Lung microvascular endothelial cell (primary cell): Measurements from ENCODE around the gene PUS1. TPM values are rescaled to one million over a fixed set of nuclear protein-coding genes. Genes with fewer than 3 reads are reported as not detected.
A peak's percentile ranks its signal among the peaks of the same experiment; 100 is the strongest.
"Not testable (repeated sequence)": the region's sequence is repeated elsewhere in the genome, so short reads cannot be mapped to it uniquely, and the experiment has no call there.

Experiments used
- DNase-seq, 2 donors: peaks; one replicate each; pipeline versions ENCODE4 v3.0.0 to v3.0.0-alpha.2; 2010; ENCODE audit warnings: low read depth in 2 of 2
- total RNA-seq: library from RNA; depleted of rRNA; stranded (reverse); fragments of >200 nt; gene quantifications from 2 replicates; pipeline ENCODE4 v1.2.1, GENCODE V29; 2014

The PUS1 gene
- total RNA-seq, 1 donor from 2014 or later, result 7.5 TPM

DNA sequence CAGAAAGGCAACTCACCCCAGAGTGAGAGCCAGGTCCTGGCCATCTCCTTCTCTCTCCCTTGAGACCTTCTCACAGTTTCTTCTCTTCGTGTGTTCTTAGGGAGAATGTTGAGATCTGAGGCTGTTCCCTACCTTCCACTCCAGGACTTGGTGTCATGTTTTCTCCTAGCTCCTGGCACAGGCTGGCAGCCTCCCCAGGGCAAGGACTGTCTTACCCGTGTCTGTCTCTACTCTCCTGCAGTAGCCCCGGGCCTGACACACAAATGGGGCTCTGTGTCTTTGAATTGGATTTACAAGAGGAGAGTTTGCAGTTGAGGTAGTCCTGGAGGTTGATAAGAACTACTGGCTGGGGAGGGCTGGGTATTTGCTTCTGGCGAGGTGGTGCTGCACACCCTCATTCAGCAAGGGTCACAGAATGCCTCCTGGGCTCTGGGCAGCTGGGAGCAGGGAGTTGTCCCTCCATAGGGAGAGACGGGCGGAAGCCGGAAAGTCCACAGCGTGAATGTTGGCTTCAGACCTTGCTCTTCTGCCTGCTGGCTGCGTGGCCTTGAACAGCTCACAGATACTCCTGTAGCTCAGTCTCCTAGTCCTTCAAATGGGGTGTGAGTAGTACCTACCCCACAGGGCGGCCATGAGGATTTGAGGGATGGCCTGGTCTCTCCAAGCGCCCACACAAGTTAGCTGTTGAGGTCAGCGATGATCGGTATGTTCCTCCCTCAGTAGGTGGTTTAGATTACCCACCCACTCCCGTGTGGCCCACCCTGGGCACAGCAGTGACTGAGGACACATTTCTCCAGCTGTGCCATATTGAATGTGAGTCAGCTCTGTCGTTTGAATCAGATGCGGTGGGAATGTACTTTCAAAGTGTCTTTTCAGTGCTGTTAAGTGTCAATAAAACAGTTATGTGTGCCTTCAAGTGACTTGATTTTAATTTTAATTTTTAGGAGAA lies 30.8 kb downstream of the PUS1 start:
- no peak for DNase-seq

DNA sequence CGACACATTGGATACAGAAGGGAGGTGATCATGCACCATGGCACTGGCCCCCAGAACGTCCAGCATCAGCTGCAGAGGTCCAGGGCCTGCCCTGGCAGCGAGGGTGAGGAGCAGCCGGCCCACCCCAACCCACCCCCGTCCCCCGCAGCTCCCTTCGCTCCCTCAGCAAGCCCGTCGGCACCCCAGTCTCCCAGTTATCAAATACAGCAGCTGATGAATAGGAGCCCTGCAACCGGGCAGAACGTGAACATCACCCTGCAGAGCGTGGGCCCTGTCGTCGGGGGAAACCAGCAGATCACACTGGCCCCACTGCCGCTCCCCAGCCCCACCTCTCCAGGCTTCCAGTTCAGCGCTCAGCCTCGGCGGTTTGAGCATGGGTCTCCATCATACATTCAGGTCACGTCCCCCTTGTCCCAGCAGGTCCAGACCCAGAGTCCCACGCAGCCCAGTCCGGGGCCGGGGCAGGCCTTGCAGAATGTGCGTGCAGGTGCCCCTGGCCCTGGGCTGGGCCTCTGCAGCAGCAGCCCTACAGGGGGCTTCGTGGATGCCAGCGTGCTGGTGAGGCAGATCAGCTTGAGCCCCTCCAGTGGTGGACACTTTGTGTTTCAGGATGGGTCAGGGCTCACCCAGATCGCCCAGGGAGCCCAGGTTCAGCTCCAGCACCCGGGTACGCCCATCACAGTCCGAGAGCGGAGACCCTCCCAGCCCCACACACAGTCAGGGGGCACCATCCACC lies 31.7 kb downstream of the PUS1 start:
- DNase-seq, result not testable (repeated sequence)

DNA sequence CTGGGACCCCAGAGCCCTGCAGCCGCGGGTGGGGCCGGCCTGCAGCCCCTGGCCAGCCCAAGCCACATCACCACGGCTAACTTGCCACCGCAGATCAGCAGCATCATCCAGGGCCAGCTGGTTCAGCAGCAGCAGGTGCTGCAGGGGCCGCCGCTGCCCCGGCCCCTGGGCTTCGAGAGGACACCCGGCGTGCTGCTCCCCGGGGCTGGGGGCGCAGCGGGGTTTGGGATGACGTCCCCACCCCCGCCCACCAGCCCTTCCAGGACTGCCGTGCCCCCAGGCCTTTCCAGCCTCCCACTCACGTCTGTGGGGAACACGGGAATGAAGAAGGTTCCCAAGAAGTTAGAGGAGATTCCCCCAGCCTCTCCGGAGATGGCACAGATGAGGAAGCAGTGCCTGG lies 32.3 kb downstream of the PUS1 start:
- DNase-seq, result not testable (repeated sequence)

DNA sequence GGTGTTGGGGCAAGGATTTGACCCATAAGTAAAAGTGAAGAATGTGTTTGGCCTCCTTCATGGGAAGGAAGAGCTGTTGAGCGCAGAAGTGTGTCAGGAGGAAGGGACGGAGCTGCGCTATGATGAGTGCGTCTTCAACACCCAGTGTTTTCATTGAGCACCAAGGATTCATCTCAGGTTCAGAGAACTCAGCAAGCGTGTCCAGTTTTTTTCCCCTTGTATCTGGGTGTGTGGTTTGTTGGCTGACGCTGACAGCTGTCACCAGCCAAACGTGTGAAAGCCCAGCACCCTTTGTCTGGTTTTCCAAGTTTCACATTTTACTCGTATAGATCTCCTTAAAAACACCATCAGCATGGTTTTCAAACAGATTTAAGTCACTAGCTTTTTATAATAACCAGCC lies 33.0 kb downstream of the PUS1 start:
- no peak for DNase-seq

DNA sequence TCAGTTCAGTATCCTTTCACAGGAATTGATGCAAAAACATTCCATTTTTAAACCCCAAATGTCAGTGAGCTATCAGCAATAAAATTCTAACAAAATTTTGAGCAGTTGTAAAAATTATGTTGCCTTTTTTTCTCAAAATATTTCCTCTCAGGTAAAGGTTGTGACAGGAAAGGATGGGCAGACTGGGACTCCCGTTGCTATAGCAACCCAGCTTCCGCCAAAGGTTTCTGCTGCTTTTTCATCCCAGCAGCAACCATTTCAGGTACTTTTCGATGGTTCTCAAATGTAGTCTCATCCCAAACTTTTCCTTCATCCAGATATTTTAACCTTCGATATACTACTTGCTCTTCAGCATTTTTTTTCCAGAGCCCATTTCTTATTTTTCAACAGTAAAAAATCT lies 34.3 kb downstream of the PUS1 start:
- DNase-seq, result peak in 1 of 2 donors; percentile 45

DNA sequence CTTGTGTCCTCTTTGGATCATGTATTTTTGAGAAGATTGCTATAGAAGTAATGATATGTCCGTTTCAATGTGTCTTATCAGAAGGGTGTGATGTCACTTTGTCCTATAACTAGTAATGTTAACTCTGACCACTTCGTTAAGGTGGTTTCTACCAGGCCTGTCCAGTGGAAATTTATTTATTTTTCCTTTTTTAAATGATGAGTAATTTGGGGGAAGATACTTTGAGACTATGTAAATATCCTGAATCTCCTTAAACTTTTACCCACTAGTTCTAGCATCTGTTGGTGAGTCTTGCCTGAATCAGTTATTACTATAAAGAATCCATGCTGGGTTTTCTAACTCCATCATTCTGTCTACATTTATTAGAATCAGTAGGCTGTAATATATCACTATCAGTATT lies 36.0 kb downstream of the PUS1 start:
- no peak for DNase-seq

DNA sequence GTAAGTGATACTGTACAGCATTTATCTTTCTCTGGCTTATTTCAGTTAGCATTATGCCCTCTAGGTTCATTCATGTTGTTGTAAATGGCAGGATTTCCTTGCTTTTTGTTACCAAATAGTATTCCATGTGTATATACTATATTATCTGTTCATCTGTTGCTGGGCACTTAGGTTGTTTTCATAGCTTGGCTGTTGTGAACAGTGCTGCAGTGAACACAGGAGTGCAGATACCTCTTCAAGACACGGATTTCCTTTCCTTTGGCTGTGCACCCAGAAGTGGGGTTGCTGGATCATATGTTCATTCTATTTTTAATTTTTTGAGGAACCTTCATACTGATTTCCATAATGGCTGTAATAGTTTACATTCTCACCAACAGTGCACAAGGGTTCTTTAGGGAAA lies 42.1 kb downstream of the PUS1 start:
- peak in 1 of 2 donors; percentile 18 for DNase-seq

DNA sequence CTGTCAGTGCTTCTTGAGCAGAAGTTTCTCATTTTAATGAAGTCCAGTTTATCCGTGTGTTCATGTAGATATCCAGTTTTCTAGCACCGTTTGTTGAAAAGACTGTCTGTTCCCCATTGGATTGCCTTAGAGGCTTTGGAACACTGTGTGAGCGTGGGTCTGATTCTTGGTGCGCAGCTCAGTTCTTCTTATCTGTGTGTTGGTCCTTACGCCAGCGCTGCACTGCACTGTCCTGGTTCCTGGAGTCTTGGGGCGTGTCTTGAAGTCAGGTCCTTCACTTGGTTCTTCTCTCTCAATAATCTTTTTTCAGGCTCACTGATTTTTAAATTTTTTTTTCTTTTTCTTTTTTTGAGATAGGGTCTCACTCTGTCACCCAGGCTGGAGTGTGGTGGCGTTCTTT lies 46.2 kb downstream of the PUS1 start:
- no peak for DNase-seq

DNA sequence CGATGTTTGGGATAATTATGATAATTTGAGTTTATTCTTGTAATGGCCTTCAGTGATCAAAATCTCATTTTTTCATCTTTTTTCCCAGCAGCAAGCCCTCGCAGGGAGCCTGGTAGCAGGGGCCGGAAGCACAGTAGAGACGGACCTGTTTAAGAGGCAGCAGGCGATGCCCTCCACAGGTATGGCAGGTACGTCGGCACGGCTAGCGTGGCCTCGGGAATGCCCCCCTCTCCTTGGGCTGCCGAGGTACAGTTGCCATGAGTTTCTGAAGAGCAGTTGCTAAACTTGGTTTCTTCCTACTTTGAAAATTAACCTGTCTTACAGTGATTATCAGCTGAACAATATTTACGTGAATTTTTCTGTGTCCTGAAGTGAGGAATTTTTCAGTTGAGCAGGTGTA lies 50.5 kb downstream of the PUS1 start:
- no peak for DNase-seq

DNA sequence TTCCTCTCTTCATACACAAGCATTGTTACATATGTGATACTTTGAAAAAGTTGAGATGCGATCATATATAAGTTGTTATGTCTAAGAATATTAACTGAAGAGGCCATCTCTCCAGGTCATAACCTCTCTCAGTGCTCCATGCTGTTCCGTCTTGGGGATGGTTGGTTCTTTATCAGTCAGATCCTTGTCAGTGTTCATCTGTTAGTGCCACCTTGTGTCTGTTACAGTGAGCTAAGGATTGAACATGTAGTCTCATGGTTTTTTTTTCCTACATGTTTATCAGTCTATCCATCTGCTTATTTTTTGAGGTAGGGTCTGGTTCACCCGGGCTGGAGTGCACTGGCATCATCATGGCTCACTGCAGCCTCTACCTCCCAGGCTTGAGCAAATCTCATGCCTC lies 51.2 kb downstream of the PUS1 start:
- peak; percentile 28 to 39 for DNase-seq

DNA sequence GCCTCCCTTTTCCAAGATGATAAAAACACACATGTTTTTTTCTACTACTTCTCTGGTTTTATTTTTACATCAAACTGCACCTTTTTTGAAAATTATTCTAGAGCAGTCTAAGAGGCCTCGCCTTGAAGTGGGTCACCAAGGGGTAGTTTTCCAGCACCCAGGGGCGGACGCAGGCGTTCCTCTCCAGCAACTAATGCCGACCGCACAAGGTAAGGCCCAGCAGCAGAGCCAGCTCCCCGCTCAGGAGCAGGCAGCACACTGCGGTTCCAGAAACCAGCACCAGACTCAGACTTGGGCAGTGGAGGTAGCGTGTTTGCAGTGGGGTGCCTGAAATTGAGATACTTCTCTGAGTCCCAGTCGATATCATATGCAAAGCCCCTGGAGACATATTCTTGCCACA lies 52.3 kb downstream of the PUS1 start:
- no peak for DNase-seq

DNA sequence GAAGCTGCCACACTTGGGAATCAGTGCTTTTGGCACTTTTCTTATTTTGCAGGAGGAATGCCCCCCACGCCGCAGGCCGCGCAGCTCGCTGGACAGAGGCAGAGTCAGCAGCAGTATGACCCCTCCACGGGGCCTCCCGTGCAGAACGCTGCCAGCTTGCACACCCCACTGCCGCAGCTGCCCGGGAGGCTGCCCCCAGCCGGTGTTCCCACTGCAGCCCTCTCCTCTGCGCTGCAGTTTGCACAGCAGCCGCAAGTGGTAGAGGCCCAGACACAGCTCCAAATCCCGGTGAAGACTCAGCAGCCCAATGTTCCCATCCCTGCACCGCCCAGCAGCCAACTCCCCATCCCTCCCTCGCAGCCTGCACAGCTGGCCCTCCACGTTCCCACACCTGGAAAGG lies 53.0 kb downstream of the PUS1 start:
- no peak for DNase-seq

DNA sequence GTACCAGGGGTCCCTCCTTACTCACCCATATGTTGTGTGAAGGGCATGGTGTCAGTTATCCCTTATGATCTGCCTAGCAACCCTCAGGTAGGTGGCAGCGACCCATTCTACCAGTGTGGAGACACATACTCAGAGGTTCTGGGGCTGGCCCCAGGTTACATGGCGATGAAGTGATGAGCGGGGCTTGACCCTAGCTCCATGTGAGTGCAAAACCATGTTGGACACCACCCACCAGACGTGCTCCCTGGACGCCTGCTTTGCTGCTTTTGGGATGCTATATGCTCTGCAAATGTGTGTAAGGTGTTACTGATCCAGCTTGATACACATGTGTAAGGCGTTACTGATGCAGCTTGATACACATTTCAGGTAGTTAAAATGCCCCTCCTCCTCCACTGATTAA lies 54.0 kb downstream of the PUS1 start:
- DNase-seq, result no peak

DNA sequence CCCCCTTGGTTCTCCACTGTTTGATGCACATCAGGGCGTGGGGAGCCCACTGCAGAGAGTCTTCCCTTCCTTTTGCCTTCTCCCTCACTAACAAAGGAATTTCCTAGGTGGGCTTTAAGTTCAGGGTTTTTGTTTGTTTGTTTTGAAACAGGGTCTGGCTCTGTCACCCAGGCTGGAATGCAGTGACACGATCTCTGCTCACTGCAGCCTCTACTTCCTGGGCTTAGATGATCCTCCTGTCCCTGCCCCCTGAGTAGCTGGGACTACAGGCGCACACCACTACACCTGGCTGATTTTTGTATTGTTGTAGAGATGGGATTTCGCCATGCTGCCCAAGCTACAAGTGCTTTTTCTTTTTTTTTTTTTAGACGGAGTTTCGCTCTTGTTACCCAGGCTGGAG lies 54.5 kb downstream of the PUS1 start:
- no peak for DNase-seq

DNA sequence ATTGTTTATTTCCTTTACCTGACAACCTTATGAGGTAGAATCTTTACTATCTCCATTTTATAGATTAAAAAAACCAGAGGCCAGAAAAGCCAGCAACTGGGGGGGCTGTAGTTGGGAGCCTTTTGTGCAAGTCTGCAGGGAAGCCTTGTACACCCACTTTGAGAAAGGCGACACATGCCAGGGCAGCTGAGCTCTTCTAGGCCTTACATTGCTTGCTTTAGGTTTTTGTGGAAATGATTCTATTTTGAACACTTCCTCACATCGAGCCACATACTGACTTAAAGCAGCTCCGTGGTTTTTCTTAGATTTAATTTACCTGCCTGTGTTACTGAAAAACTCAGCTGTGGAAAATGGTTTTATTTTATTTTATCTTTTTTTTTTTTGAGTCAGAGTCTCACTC lies 55.3 kb downstream of the PUS1 start:
- DNase-seq, result no peak

DNA sequence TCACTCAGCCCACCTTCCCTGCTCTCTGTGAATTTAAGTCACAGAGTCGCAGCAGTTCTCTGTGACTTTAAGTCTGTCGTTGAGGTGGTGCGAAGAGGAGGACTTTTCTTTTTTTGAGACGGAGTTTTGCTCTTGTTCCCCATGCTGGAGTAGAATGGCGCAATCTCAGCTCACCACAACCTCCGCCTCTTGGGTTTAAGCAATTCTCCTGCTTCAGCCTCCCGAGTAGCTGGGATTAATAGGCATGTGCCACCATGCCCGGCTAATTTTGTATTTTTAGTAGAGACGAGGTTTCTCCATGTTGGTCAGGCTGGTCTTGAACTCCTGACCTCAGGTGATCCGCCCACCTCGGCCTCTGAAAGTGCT lies 56.4 kb downstream of the PUS1 start:
- DNase-seq, result not testable (repeated sequence)

DNA sequence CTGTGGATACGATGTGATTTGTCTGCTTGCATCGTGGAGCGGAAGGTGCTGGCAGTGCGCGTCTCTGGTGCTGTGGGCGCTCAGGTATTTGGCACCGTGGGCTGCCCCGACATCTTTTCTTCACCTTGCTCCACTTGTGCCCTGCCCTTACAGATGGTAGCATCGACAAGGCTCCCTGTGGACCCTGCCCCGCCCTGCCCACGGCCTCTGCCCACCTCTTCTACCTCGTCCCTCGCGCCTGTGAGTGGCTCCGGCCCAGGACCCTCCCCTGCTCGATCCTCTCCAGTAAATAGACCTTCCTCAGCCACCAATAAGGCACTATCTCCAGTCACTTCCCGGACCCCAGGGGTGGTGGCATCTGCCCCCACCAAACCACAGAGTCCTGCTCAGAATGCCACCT lies 57.3 kb downstream of the PUS1 start:
- no peak for DNase-seq

DNA sequence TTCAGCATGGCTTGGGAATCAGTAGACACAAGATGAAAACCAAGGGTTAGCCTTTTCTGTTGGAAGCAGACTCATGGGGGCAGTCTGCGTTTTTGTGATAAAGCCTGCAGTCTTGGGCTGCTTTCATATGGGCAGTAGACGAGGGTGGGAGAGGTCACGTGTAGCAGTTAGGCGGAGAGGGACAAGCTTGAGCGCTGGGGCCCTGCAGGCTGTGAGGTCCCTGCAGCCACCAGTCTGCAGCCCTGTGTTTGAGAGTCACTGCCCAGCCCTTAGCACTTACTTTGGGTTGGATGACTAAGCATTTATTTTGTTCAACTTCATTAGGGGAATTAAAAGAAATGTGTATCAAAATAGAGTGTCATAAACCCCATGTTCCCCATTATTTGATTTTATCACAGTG lies 57.8 kb downstream of the PUS1 start:
- no peak for DNase-seq

DNA sequence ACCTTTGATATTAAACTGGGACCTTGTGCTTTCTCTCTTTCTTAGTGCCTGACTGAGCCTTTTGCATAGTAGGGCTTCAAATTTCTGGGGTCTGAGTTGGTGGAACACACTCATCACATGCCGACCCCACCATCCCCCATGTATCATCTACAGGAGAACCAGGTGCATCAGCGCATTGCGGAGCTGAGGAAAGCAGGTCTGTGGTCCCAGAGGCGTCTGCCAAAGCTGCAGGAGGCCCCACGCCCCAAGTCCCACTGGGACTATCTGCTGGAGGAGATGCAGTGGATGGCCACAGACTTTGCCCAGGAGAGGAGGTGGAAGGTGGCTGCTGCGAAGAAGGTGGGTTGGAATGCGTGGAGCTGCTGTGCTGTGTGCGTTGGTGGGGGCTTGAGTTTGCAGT lies 58.5 kb downstream of the PUS1 start:
- no peak for DNase-seq

DNA sequence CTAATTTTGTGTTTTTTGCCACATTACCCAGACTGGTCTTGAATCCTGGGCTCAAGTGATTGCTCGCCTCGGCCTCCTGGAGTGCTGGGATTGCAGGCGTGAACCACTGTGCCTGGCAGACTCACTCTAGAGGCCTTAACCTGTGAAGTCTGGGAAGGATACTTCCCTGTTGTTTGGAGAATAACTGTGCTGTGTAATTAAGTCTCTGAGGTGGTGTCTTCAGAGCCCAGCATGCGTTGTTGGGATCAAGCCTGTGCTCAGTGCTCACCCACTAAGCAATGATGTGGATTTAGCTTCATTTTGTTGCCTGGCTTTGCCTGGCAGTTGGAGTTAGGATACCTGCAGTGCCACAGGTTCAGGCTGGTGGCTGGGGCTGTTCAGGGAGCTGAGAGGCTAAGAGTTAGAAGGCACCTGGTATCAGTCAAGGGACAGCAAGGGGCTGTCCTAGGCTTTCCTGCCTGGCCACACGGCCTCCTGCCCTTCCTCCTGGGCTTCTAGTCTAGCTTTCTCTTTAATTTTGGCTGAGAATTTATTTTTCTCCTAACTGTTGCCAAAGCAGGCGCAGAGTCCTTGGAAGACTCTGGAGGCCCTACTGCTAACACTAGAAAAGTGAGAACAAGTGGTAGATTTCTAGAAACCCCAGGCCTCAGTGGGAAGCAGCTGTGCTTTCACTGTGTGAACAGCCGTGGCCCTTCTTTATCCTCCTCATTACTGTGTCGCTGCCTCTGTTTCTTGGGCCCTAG lies 59.1 kb downstream of the PUS1 start:
- no peak for DNase-seq

DNA sequence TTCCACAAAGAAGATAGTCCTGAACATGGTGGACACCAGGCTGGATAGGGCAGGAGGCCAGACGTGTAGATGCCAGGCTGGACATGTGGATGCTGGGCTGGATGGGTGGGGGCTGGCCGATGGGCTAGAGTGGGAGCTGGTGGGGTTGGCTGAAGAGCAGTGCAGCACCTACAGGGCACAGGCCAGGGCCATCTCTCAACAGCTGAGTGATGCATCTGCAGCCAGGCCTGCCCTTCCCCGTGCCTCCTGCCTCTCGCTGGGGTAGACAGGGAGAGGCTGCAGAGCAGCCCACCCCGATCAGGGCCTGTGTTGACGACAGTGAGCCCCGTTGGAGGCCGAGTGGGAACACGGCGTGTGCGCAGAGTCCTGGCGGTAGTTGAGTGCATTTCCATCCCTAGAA lies 59.9 kb downstream of the PUS1 start:
- DNase-seq, result no peak
